ENCODE data around the gene MAP3K1.

Gene MAP3K1

GRCh38 chr5:56849671-56850070 lies 34.3 kb downstream of the MAP3K1 start:
- no peak for DNase-seq (ENCODE audit: low read depth)

- DNase-seq (ENCODE audit: low read depth): no peak
Observed at GRCh38 chr5:56850423-56850822, 35.1 kb downstream of the MAP3K1 start.

DNA sequence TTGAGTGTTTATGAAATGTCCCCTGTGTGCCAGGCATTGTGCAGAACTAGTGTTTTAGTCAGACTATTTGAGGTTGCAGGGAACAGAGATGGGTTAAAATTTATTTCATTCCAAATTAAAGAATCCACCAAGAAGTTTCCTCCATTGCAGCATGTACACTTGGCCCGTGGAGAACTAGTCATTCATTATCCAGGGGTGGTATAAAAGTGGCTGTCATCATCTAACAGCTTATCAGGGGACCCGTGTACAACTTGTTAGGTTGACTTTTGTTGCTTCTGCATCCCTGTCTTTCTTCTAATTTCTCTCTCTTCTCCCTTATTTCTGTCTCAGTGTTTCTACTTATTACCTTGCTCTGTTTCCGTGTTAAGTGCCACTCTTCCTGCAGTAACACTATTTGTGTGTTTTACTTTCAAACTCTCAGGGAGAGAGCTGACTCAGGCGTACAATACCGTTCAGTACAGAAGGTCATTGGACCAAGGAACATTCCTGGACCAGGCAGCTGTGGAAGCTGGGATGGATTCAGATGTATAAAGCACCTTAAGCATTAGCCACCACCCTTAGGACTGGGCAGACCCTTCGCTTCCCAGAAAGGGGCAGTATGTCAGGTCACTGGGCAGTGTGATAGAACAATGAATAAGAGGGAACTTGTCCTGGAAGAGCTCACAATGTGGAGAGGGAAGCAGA lies 36.1 kb downstream of the MAP3K1 start:
- no peak for DNase-seq (ENCODE audit: low read depth)

GRCh38 chr5:56852228-56853000 lies 37.1 kb downstream of the MAP3K1 start:
- no peak for DNase-seq (ENCODE audit: low read depth)

DNA sequence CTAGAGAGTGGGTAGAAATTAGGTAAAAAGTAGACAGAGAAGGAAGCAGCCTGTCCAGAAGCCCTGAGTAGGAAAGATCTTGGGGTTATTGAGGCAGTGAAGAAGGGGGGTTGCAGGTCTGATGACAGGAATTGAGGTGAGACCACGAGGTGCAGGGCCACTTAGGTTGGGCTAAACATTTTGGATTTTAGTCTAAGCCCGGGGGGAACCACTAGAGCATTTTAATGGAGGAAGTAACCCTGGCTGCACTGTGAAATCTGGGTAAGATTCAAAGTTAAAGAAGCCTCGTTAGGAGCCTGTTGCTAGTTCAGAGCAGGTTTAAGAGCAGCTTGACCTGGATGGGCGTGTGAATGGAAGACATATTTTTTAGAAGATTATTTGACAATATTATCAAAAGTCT lies 38.3 kb downstream of the MAP3K1 start:
- DNase-seq (ENCODE audit: low read depth): no peak

DNA sequence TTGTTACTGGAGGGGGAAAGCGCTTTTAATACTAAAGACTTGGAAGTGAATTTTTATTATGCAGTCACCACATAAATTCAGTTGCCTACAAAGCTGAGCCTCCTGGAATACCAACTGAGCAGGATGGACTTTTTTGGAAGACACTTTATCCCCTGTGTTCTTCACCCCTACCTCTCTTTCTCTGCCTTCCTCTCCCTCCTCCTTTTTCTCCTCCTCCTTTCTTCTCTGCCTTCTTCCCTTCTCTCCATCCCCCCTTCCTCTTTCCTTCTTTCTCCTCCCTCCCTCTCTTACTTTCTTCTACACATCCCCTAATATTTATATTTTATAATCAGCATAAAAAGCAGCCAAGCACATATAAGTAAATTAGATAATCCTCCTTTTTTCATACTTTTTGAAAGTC lies 39.6 kb downstream of the MAP3K1 start:
- no peak for DNase-seq (ENCODE audit: low read depth)

GRCh38 chr5:56856541-56857178 lies 41.3 kb downstream of the MAP3K1 start:
- DNase-seq (ENCODE audit: low read depth): no peak

DNA sequence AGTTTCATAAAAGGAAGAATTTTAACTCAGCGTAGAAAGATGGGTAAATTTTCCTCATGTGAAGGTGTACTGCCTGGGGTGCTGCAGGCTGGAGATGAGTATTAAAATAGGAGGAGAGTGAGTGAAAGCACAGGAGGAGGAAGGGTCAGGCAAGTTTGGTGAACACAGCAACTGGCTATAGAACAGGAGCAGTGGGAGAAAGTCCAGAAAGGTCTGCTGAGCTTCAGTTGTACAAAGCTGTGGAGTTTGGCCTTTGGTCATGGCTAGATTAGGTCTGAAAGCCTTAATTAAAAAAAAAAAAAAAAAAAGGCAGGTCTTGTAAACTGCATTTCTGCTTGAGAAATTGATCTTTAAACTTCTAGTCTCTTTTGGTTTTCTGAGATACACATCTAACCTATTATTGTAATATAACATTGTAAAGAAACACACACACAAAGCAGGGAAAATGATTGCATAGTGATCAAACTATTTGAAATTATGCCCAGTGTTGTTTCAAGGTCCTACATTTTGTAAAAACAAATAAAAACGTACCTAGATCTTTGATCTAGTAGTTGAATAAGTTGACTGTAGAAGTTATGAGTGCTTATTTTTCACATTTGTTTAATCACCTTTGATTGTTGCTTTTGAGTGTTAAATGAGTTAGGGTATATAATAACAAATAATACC lies 43.6 kb downstream of the MAP3K1 start:
- DNase-seq (ENCODE audit: low read depth): no peak

DNA sequence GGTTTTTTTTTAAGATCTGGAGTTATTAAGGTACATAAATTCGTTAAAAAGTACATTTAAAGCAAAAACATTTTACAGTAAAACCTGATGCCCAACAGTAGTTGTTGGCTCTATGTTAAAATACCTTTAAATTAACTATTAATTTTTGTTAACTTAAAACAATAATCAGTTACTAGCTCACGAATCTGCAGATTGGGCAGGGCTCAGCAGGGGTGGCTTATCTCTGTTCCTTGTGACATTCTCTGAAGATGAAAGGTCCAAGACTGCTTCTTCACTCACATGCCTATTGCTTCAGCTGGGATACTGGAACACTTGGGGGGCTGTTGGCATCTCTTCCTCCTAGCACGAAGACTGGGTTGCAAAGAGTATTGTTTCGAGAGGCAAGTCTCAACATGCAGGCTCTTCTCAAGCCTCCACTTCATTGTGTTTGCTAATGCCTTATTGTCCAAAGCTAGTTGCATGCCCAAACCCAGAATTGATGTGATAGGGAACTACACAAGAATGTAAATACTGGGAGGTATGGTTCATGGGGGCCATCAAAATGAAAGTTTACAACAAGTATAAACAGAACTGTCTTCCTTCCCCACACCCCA lies 46.6 kb downstream of the MAP3K1 start:
- DNase-seq (ENCODE audit: low read depth): no peak

- no peak for DNase-seq (ENCODE audit: low read depth)
Observed at GRCh38 chr5:56862909-56863308, 47.6 kb downstream of the MAP3K1 start.

DNA sequence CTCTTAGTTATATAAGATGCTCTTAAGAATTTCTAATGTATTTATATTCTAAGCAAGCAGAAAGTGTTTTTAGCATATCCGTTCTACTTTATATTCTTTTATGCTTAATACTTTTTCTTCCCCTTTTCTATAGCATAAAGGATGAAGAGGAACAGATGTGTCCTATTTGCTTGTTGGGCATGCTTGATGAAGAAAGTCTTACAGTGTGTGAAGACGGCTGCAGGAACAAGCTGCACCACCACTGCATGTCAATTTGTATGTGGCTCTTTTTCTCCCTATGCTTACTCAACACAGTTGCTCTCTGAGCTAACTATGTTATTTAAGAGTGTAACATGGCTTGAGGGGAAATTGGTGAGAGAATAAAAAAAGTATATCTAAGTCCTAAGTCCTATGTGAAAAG lies 56.4 kb downstream of the MAP3K1 start:
- DNase-seq (ENCODE audit: low read depth): no peak

GRCh38 chr5:56873056-56873455 lies 57.7 kb downstream of the MAP3K1 start:
- DNase-seq (ENCODE audit: low read depth): no peak

DNA sequence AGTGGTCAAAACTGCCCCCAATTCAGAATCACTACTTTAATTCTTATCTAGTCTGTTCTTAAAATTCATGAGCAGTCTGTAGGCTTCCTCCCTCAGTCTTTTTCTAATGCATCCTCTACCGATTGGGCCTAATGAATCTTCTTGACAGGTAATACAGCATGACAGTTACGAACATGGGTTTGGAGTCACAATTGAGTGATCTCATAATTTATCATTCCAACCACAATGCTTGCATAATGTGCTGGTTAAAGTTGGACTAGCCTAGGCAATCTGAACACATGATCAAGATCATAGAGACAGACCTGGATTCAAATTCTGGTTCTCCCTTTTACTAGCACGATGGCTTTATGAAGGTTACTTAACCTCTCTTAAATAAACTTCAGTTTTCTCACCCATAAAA lies 61.0 kb downstream of the MAP3K1 start:
- DNase-seq (ENCODE audit: low read depth): no peak

DNA sequence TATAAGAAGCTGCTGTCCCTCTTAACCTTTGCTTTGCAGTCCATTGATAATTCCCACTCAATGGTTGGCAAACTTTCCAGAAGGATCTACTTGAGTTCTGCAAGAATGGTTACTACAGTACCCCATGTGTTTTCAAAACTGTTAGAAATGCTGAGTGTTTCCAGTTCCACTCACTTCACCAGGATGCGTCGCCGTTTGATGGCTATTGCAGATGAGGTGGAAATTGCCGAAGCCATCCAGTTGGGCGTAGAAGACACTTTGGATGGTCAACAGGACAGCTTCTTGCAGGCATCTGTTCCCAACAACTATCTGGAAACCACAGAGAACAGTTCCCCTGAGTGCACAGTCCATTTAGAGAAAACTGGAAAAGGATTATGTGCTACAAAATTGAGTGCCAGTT lies 66.2 kb downstream of the MAP3K1 start:
- DNase-seq (ENCODE audit: low read depth): no peak

- no peak for DNase-seq (ENCODE audit: low read depth)
Observed at GRCh38 chr5:56893251-56893951, 78.1 kb downstream of the MAP3K1 start.

DNA sequence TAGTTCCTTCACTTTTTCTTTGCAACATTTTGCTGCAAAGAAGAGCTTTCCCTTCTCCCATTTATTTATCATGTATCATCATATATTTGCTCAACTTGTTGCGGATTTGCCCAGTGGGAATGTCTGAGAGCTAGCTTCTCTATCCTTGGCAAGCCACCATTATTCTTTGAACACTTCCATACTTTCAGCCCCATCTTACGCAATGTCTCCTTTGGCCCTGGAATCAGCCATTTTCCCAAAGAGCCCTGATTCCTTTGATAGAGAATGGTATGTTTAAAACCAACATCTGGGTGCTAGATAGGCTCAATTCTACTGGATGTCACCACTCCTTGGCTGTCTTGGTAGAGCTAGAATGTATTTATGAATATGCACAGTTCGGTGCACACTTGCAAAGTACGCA lies 81.4 kb downstream of the MAP3K1 start:
- no peak for DNase-seq (ENCODE audit: low read depth)

GRCh38 chr5:56898213-56898612 lies 82.9 kb downstream of the MAP3K1 start:
- no peak for DNase-seq (ENCODE audit: low read depth)

- DNase-seq (ENCODE audit: low read depth): no peak
Observed at GRCh38 chr5:56900395-56900794, 85.0 kb downstream of the MAP3K1 start.

DNA sequence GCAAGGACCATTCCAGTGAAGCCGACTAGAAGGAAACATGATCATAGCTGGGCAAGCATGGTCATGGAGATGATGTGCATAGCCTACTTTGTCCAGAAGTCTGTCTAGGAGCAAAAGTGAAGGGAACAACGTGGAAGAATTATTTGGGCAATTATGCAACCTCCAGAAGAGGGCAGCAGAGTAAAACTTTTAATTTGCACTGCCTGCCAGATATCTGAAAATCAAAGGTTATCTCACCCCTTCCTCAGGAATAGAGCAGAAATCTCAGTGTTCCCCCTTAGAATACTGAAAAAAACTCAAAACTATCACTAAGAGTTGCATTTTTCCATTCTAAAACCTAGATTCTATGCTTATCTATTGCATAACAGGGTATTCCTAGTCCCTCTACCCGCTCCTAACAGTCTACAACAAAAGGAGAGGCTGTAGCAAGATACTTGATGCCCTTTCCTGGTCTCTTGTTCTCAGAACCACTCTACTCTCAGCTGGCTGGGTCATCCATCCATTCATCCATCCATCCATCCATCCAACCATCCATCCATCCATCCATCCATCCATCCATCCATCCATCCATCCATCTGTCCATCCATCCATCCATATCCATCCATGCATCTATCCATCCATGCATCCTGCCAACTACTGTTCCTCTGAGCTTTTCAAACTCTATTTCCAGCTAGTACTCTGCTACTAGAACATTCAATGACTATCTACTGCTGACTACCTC lies 85.7 kb downstream of the MAP3K1 start:
- no peak for DNase-seq (ENCODE audit: low read depth)

DNA sequence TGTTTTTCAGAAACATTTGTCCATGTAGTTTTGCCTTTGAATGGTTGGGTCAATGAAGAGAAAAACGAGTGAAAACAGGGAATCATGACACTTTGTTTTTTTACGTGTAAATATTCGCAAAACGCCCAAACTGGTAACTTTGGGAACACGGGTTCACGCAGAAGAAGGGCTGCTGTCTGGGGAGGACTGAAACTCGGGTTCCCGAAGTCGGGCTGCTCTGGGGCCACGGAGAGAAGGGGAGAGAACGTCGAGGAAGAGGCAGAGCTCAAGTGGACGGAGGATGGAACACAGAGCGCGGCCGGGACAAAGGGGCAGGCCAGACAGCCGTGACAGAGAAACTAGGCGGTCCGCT lies 93.6 kb downstream of the MAP3K1 start:
- DNase-seq (ENCODE audit: low read depth): peak; percentile 1

Data from non-pigmented ciliary epithelial cell (primary cell).